ENCODE results near the gene MTCH1.

GRCh38 chr6:36930483-36930882 lies 55.5 kb downstream of the MTCH1 start:
- TF ChIP-seq ATF3 (IDR thresholded peaks at IDR 0.05; ENCODE audit: borderline replicate concordance, extremely low read depth, low read depth, low read length) (no peak), MAX (IDR thresholded peaks at IDR 0.05; ENCODE audit: low read depth, low read length) (no peak), POLR2A (IDR thresholded peaks at IDR 0.05; ENCODE audit: low read depth, low read length) (no peak), NR2C2 (IDR thresholded peaks at IDR 0.05; ENCODE audit: borderline replicate concordance, control insufficient read depth, insufficient read length, low read depth) (no peak), CTCF (IDR thresholded peaks at IDR 0.05 in 2 of 3, conservative IDR thresholded peaks at IDR 0.05 in 1 of 3; ENCODE audit: control insufficient read depth in 2 of 3, extremely low read depth in 1 of 3, insufficient read depth in 1 of 3, low read depth in 3 of 3, low read length in 3 of 3) (no peak), ZNF217 (IDR thresholded peaks at IDR 0.05) (no peak), RCOR1 (conservative IDR thresholded peaks at IDR 0.05; ENCODE audit: low read depth, low read length) (no peak), CEBPB (IDR thresholded peaks at IDR 0.05; ENCODE audit: borderline replicate concordance in 1 of 2, low read depth in 2 of 2, low read length in 2 of 2) (no peak), CREM (IDR thresholded peaks at IDR 0.05; ENCODE audit: low read depth) (no peak), ATF2 (IDR thresholded peaks at IDR 0.05; ENCODE audit: low read length) (no peak), E4F1 (IDR thresholded peaks at IDR 0.05; ENCODE audit: borderline replicate concordance, partially characterized antibody) (no peak), CBFB (IDR thresholded peaks at IDR 0.05; ENCODE audit: low read depth) (no peak), FOXM1 (IDR thresholded peaks at IDR 0.05; ENCODE audit: low read depth, low read length) (no peak), TAF1 (IDR thresholded peaks at IDR 0.05; ENCODE audit: borderline replicate concordance, low read depth, low read length) (no peak)
